IMR-90 (cell line): Measurements from ENCODE around the gene INSM1. TPM values are rescaled to one million over a fixed set of nuclear protein-coding genes. Genes with fewer than 3 reads are reported as not detected.

Experiments
- ATAC-seq: fragments of 200-7000 bp; cut with Tn5 transposase; 2 replicates; pipeline ENCODE4 v1.9.1; 2020; ENCODE audit warnings: low read depth, mild to moderate bottlenecking, moderate library complexity
- BruUV-seq: library from RNA; stranded (reverse); fragments of 400-500 nt; replicated peaks from 2 replicates; lab custom pipeline; 2021; lab: Mats Ljungman, UMichigan
- CTCF ChIA-PET: fragments of 300-600 bp; formaldehyde crosslinking; extraction: SDS; loops from one replicate; lab custom pipeline; 2021; ENCODE audit warnings: antibody characterized with exemption; lab: Yijun Ruan, JAX
- POLR2A ChIA-PET: fragments of 300-600 bp; sonication (Branson Sonifier 250); formaldehyde crosslinking; loops from one replicate; lab custom pipeline; 2022; ENCODE audit warnings: antibody characterized with exemption; ENCODE audit not compliant: unreplicated experiment; lab: Charles Lee
- DNase-seq: peaks from one replicate; pipeline ENCODE4 v3.0.0; 2013
- H2AFZ ChIP-seq: replicated peaks from 2 replicates; pipeline ENCODE3; 2013; ENCODE audit warnings: low read length, mild to moderate bottlenecking; ENCODE audit not compliant: poor library complexity
- H2AK5ac ChIP-seq: 2 replicates; pipeline ENCODE4 v1.6.1; 2013; ENCODE audit warnings: low read depth, low read length, inconsistent platforms
- H2AK9ac ChIP-seq: replicated peaks from 2 replicates; pipeline ENCODE3; 2013; ENCODE audit warnings: mild to moderate bottlenecking, low read depth, low read length, moderate library complexity; ENCODE audit not compliant: poor library complexity
- H2BK120ac ChIP-seq: 2 replicates; pipeline ENCODE4 v1.6.1; 2013; ENCODE audit warnings: low read depth, low read length, inconsistent platforms
- H2BK15ac ChIP-seq: 3 replicates; pipeline ENCODE4 v1.6.1; 2013; ENCODE audit warnings: low read depth, low read length, inconsistent platforms
- H2BK20ac ChIP-seq: 2 replicates; pipeline ENCODE4 v1.6.1; 2013; ENCODE audit warnings: low read depth, mild to moderate bottlenecking, inconsistent platforms, low read length, moderate library complexity
- H2BK5ac ChIP-seq: 2 replicates; pipeline ENCODE4 v1.6.1; 2013; ENCODE audit warnings: mild to moderate bottlenecking, low read depth, low read length, inconsistent platforms; ENCODE audit not compliant: poor library complexity, severe bottlenecking
- H3K14ac ChIP-seq: replicated peaks from 2 replicates; pipeline ENCODE4 v1.6.1; 2013; ENCODE audit warnings: low read depth, low read length, inconsistent platforms
- H3K18ac ChIP-seq: 2 replicates; pipeline ENCODE4 v1.6.1; 2013; ENCODE audit warnings: low read depth, low read length, control low read depth
- H3K23ac ChIP-seq: 2 replicates; pipeline ENCODE4 v1.6.1; 2013; ENCODE audit warnings: low read depth, low read length, inconsistent platforms
- H3K27ac ChIP-seq: 2 replicates; pipeline ENCODE4 v1.5.1; 2013; ENCODE audit warnings: mild to moderate bottlenecking, control low read depth, low read length; ENCODE audit not compliant: insufficient read depth
- H3K27me3 ChIP-seq: 2 replicates; pipeline ENCODE4 v1.6.1; 2013; ENCODE audit warnings: low read length; ENCODE audit not compliant: control insufficient read depth, insufficient read depth
- H3K36me3 ChIP-seq: 2 replicates; pipeline ENCODE4 v1.6.1; 2013; ENCODE audit warnings: low read length, mixed read lengths; ENCODE audit not compliant: control insufficient read depth, insufficient read depth
- H3K4ac ChIP-seq: 2 replicates; pipeline ENCODE4 v1.6.1; 2013; ENCODE audit warnings: low read depth, low read length, inconsistent platforms
- H3K4me1 ChIP-seq: 2 replicates; pipeline ENCODE4 v1.6.1; 2013; ENCODE audit warnings: low read length, mixed read lengths; ENCODE audit not compliant: control insufficient read depth, insufficient read depth
- H3K4me2 ChIP-seq: 2 replicates; pipeline ENCODE4 v1.6.1; 2013; ENCODE audit warnings: low read depth, mild to moderate bottlenecking, control low read depth, low read length, moderate library complexity
- H3K4me3 ChIP-seq: 2 replicates; pipeline ENCODE4 v1.5.1; 2013; ENCODE audit warnings: low read depth, mild to moderate bottlenecking, control low read depth, low read length, moderate library complexity; ENCODE audit not compliant: insufficient read depth
- H3K56ac ChIP-seq: 2 replicates; pipeline ENCODE4 v1.6.1; 2013; ENCODE audit warnings: low read length, inconsistent platforms; ENCODE audit not compliant: insufficient read depth; ENCODE audit errors: extremely low read depth
- H3K79me1 ChIP-seq, 2 experiments: 2 replicates each; pipeline ENCODE4 v1.6.1; 2013; ENCODE audit warnings: low read length in 2 of 2, inconsistent platforms in 1 of 2, low read depth in 1 of 2
- H3K9ac ChIP-seq: 2 replicates; pipeline ENCODE4 v1.6.1; 2013; ENCODE audit warnings: low read depth, low read length, control low read depth
- H3K9me1 ChIP-seq: 2 replicates; pipeline ENCODE4 v1.6.1; 2013; ENCODE audit warnings: low read length, inconsistent platforms; ENCODE audit not compliant: insufficient read depth
- H3K9me3 ChIP-seq: 2 replicates; pipeline ENCODE4 v1.6.1; 2013; ENCODE audit warnings: low read length; ENCODE audit not compliant: control insufficient read depth, insufficient read depth
- H4K20me1 ChIP-seq: 2 replicates; pipeline ENCODE4 v1.6.1; 2013; ENCODE audit warnings: low read length, inconsistent platforms; ENCODE audit not compliant: insufficient read depth
- H4K5ac ChIP-seq: 2 replicates; pipeline ENCODE4 v1.6.1; 2013; ENCODE audit warnings: mild to moderate bottlenecking, low read depth, low read length, control low read depth
- H4K8ac ChIP-seq, 2 experiments: 2 replicates each; pipeline ENCODE4 v1.6.1; 2013; ENCODE audit warnings: low read depth in 2 of 2, low read length in 2 of 2, control low read depth in 1 of 2, inconsistent platforms in 1 of 2
- H4K91ac ChIP-seq: 2 replicates; pipeline ENCODE4 v1.6.1; 2013; ENCODE audit warnings: low read depth, low read length, inconsistent platforms; ENCODE audit not compliant: insufficient read depth
- BHLHE40 ChIP-seq: fragments of 150-350 bp; IDR thresholded peaks from 2 replicates; pipeline ENCODE4 v1.6.1; 2016; ENCODE audit warnings: mild to moderate bottlenecking, low read depth, low read length
- CEBPB ChIP-seq: IDR thresholded peaks from 2 replicates; pipeline ENCODE4 v1.6.1; 2012; ENCODE audit warnings: low read depth, low read length, improper control_type of control experiment
- FOS ChIP-seq: fragments of 150-350 bp; IDR thresholded peaks from 2 replicates; pipeline ENCODE4 v1.6.1; 2016; ENCODE audit warnings: low read depth, low read length
- MAFK ChIP-seq: IDR thresholded peaks from 2 replicates; pipeline ENCODE4 v1.6.1; 2012; ENCODE audit warnings: low read depth, low read length, improper control_type of control experiment
- MAZ ChIP-seq: IDR thresholded peaks from 2 replicates; pipeline ENCODE4 v1.6.1; 2012; ENCODE audit warnings: low read depth, mild to moderate bottlenecking, low read length, improper control_type of control experiment, moderate library complexity, borderline replicate concordance
- MXI1 ChIP-seq: IDR thresholded peaks from 2 replicates; pipeline ENCODE4 v1.6.1; 2012; ENCODE audit warnings: low read depth, mild to moderate bottlenecking, low read length, moderate library complexity, borderline replicate concordance
- NFE2L2 ChIP-seq: fragments of 150-350 bp; IDR thresholded peaks from 2 replicates; pipeline ENCODE4 v1.6.1; 2016; ENCODE audit warnings: low read depth, mild to moderate bottlenecking, low read length
- POLR2A ChIP-seq: IDR thresholded peaks from 2 replicates; pipeline ENCODE4 v1.6.1; 2012; ENCODE audit warnings: mild to moderate bottlenecking, low read depth, low read length
- RAD21 ChIP-seq: IDR thresholded peaks from 2 replicates; pipeline ENCODE4 v1.6.1; 2012; ENCODE audit warnings: low read length, improper control_type of control experiment
- RCOR1 ChIP-seq: IDR thresholded peaks from 2 replicates; pipeline ENCODE4 v1.6.1; 2012; ENCODE audit warnings: mild to moderate bottlenecking, low read length, improper control_type of control experiment; ENCODE audit not compliant: insufficient replicate concordance
- SMC3 ChIP-seq: fragments of 150-350 bp; IDR thresholded peaks from 2 replicates; pipeline ENCODE4 v1.6.1; 2016; ENCODE audit warnings: low read depth, mild to moderate bottlenecking, antibody characterized with exemption, low read length, moderate library complexity
- WGBS, 2 experiments: methylation state at CpG; one replicate each; pipeline versions ENCODE4 v1.1.5 to v1.1.7; 2013; ENCODE audit warnings: missing lambda C conversion rate in 2 of 2; ENCODE audit not compliant: insufficient read length in 1 of 2; ENCODE audit errors: extremely low coverage in 2 of 2; 5-methylcytosine and 5-hydroxymethylcytosine counted together
- dilution Hi-C: fragments of 300-500 bp; cut with HindIII; formaldehyde crosslinking; loops from one replicate; pipeline ENCODE4 v1.14.3; 2018; ENCODE audit warnings: low sequenced_read_pairs; ENCODE audit not compliant: unreplicated experiment
- in situ Hi-C: fragments of 300-500 bp; cut with MboI; formaldehyde crosslinking; loops from 3 replicates; pipeline ENCODE4 v1.14.3; 2019; ENCODE audit warnings: low sequenced_read_pairs, inconsistent platforms, mixed read lengths
- intact Hi-C: fragments of 100-400 bp; cut with micrococcal nuclease; formaldehyde crosslinking; loops from 2 replicates; pipeline ENCODE4 v1.10.0; 2022
- polyA plus RNA-seq, 3 experiments: library from polyadenylated mRNA; depleted of rRNA; stranded (reverse); fragments of >200 nt; gene quantifications; 2 replicates each; pipeline ENCODE4 v1.2.3, GENCODE V29; 2012; ENCODE audit warnings: low replicate concordance in 1 of 3
- total RNA-seq: library from RNA; depleted of rRNA; stranded (reverse); fragments of >200 nt; gene quantifications from 2 replicates; pipeline ENCODE4 v1.2.3, GENCODE V29; 2012
- TF ChIP-seq, protein P1 (sequence below): fragments of 150-350 bp; IDR thresholded peaks from 2 replicates; pipeline ENCODE4 v1.6.1; 2016; ENCODE audit warnings: low read depth, mild to moderate bottlenecking, low read length, moderate library complexity, borderline replicate concordance

Gene INSM1
- total and polyA plus RNA-seq, 2 of the 4 experiments (the other 2 are of a cell fraction), result not detected

GRCh38 chr20:20359628-20360027 lies 8.3 kb upstream of the INSM1 start:
- no CpG with 5 or more reads among the region's 6 CpGs for WGBS, 2 experiments
- intact Hi-C loops, result loop anchor here (1.0 to 2.0 kb wide), 3 partner anchors 209 to 275 kb away; no protein-coding TSS in a partner anchor
- Histone ChIP-seq H4K20me1 (no peaks in the 10 kb centered on the region), H4K8ac (no peak overlapping the region), H3K56ac (no peak overlapping the region), H2BK15ac (no peak overlapping the region), H2AK5ac (no peak overlapping the region), H3K4me3 (no peak overlapping the region), H3K18ac (no peak overlapping the region), H3K14ac (no peak overlapping the region), H3K27me3 (peaks cover 39% of the 10 kb centered on the region), H3K9ac (no peak overlapping the region), H2BK20ac (no peak overlapping the region), H2BK5ac (no peak overlapping the region), H3K23ac (no peak overlapping the region), H2AK9ac (no peak overlapping the region), H3K4me2 (no peak overlapping the region), H3K4me1 (no peaks in the 10 kb centered on the region), H3K4ac (no peak overlapping the region), H3K79me1 (no peaks in the 10 kb centered on the region), H3K36me3 (no peaks in the 10 kb centered on the region), H3K9me3 (peaks cover 3% of the 10 kb centered on the region; the same call in 1 of the 2 replicates), H3K27ac (no peak overlapping the region), H4K91ac (no peak overlapping the region), H4K5ac (no peak overlapping the region), H3K9me1 (no peaks in the 10 kb centered on the region), H2BK120ac (no peak overlapping the region), H2AFZ (no peak overlapping the region)
- DNase-seq (no peak), ATAC-seq (no peak)
- BruUV-seq, result no TSS peak
- POLR2A ChIA-PET, result no interaction called here
- dilution Hi-C loops, result no loop called here
- TF ChIP-seq FOS, result no peak
- no peak for TF ChIP-seq MAFK
- TF ChIP-seq RCOR1, result no peak
- no peak for TF ChIP-seq BHLHE40
- TF ChIP-seq MAZ, result no peak
- no peak for TF ChIP-seq SMC3
- no peak for TF ChIP-seq CEBPB
- no peak for TF ChIP-seq POLR2A
- no peak for TF ChIP-seq MXI1
- TF ChIP-seq, protein P1, sequence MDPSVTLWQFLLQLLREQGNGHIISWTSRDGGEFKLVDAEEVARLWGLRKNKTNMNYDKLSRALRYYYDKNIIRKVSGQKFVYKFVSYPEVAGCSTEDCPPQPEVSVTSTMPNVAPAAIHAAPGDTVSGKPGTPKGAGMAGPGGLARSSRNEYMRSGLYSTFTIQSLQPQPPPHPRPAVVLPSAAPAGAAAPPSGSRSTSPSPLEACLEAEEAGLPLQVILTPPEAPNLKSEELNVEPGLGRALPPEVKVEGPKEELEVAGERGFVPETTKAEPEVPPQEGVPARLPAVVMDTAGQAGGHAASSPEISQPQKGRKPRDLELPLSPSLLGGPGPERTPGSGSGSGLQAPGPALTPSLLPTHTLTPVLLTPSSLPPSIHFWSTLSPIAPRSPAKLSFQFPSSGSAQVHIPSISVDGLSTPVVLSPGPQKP, result no peak
- no peak for TF ChIP-seq RAD21
- TF ChIP-seq NFE2L2, result no peak
- CTCF ChIA-PET, result interaction anchor here (0.5 to 1.9 kb wide), 4 partner anchors 11 to 333 kb away, joined by 4 to 6 read pairs (median 5); no protein-coding TSS in a partner anchor
- in situ Hi-C loops, result loop anchor here (5.0 kb wide), 1 partner anchor 208 kb away; no protein-coding TSS in a partner anchor
